GM04504 (cell line): ENCODE data around the gene KLF6.
A peak's percentile ranks its signal among the peaks of the same experiment; 100 is the strongest.

Experiments used
- DNase-seq: peaks from one replicate; pipeline ENCODE4 v3.0.0-alpha.2; 2012; ENCODE audit warnings: low read depth

The KLF6 gene

GRCh38 chr10:3787816-3788215 lies 2.8 kb upstream of the KLF6 start:
- no peak for DNase-seq

GRCh38 chr10:3787016-3787400 lies 2.0 kb upstream of the KLF6 start:
- no peak for DNase-seq

GRCh38 chr10:3786295-3787015 lies 1.4 kb upstream of the KLF6 start:
- DNase-seq, result no peak

GRCh38 chr10:3785851-3786271 lies 852 bp upstream of the KLF6 start:
- no peak for DNase-seq

- peak; percentile 95 for DNase-seq
Observed at GRCh38 chr10:3785251-3785850, 342 bp upstream of the KLF6 start.

- no peak for DNase-seq
Observed at GRCh38 chr10:3783682-3784432, 1.2 kb downstream of the KLF6 start.

GRCh38 chr10:3783316-3783681 lies 1.7 kb downstream of the KLF6 start:
- no peak for DNase-seq

- DNase-seq, result peak; percentile 91
Observed at GRCh38 chr10:3782451-3783315, 2.3 kb downstream of the KLF6 start.

- no peak for DNase-seq
Observed at GRCh38 chr10:3782146-3782450, 2.9 kb downstream of the KLF6 start.

GRCh38 chr10:3781468-3782145 lies 3.4 kb downstream of the KLF6 start:
- DNase-seq, result no peak

GRCh38 chr10:3780771-3781467 lies 4.1 kb downstream of the KLF6 start:
- no peak for DNase-seq

- DNase-seq, result no peak
Observed at GRCh38 chr10:3780021-3780770, 4.8 kb downstream of the KLF6 start.

- DNase-seq, result no peak
Observed at GRCh38 chr10:3779158-3779741, 5.8 kb downstream of the KLF6 start.

GRCh38 chr10:3778692-3779157 lies 6.3 kb downstream of the KLF6 start:
- DNase-seq, result no peak

GRCh38 chr10:3777981-3778691 lies 6.9 kb downstream of the KLF6 start:
- DNase-seq, result no peak

- DNase-seq, result no peak
Observed at GRCh38 chr10:3776796-3777571, 8.0 kb downstream of the KLF6 start.

GRCh38 chr10:3775696-3776551 lies 9.1 kb downstream of the KLF6 start:
- no peak for DNase-seq
